Left cardiac atrium (tissue), 4 donors: ENCODE data around the gene SDK1. TPM values are rescaled to one million over a fixed set of nuclear protein-coding genes. Genes with fewer than 3 reads are reported as not detected.
"Not testable (repeated sequence)": the region's sequence is repeated elsewhere in the genome, so short reads cannot be mapped to it uniquely, and the experiment has no call there.

Experiments
- ATAC-seq, 2 donors: fragments of 200-7000 bp; cut with Tn5 transposase; one replicate each; pipeline ENCODE4 v1.9.1; 2020; ENCODE audit warnings: mild to moderate bottlenecking in 2 of 2, moderate library complexity in 2 of 2
- DNase-seq: peaks from one replicate; pipeline ENCODE4 v3.0.0-alpha.2; 2020
- intact Hi-C, 2 donors: fragments of 100-400 bp; cut with DNase I; formaldehyde crosslinking; loops; one replicate each; pipeline versions ENCODE4 v1.14.1 to v1.15.1; 2022 to 2023
- total RNA-seq, 2 donors: library from RNA; stranded (reverse); fragmentation: NEBNext Ultra II Directional; extraction: Animal tissue kit (Norgen Biotek cat#: 25700); gene quantifications; one replicate each; pipeline ENCODE4 v1.2.1, GENCODE V29; 2021
- donor health status: DM: no; HTN: yes; CAD: no.
- donor health status: DM: no; HTN: yes; CAD: no; lungs with severe emphysema.
- donor health status: DM: yes; HTN: yes; CAD: no.
- donor health status: Dilated cardiomyopathy.

Gene SDK1
- total RNA-seq, 2 donors from 2014 or later = 2.0 to 2.8 TPM

DNA sequence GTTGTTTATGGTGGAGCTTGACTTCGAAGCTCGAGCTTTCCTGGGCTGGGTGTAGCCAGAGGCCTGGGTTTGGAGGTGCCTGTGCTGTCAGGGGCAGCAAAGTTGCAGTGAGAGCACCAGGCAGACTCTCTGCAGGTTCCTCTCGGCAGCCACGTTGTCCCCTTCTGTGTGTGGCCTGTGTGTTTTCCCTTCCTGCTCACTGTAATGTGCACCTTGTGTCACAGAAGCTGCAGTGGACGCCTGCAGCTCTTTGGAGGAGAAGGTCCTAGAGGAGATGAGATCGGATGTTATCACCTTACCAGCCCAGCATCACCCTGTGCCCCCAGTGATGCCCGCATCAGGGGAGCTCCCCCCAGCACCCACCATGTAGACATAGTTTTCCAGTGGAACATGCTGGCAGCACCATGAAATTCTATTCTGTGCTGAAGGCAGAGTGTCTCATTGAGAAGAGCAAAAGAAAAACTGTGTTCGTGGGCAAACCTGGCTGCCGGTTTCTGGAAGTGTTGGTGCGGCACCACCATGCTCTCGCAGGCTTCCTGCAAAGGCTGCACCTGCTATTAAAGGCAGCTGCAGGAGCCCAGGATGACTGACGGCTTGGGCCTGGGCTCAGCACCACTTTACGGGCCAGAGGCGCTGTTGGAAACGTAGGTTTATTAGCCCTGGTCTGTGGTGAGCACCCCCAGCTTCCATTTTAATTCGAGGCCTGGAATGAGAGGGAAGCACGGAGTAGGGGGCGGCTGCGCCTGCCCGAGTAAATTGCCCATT, 771.3 kb downstream of the SDK1 start:
- no peak for DNase-seq
- no peak for ATAC-seq
- intact Hi-C loops = no loop called here

DNA sequence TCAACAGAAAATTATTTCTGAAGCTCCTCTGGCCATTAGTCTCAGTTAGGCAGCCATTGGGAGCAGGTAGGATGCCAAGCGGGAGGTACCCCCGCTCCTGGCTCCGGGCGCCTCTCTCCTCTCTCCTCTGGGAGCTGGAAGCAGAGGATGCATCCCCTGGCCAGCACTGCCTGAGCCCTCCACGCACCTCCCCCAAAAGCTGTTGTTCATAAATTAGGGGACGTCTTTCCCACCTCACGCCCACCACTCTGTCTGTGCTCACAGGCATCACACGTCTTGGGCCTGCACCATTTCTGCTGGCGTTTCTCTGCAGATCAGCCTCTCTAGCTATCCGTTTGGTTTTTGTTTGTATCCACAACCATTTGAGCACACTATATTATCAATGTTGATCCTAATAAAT, 772.0 kb downstream of the SDK1 start:
- DNase-seq (no peak), ATAC-seq (no peak)
- intact Hi-C loops = no loop called here

DNA sequence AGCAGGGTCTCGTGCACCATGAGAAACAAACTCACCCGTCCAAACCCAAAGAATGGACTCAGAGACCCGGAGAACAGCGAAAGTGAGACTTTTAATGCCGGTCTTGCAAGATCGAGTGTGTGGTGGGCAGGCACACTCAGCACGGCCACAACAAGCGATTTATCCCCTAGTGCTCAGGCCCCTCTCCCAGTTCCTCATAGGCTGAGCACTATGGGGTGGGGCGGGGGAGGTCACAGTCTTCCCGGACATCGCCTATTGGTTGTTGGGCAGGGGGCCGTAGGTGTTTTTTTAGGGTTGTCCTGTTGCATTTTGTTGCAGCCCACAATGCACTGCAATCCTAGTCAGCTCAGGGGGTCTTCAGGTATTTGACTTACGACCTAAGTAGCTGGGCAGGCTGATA, 772.7 kb downstream of the SDK1 start:
- DNase-seq (no peak), ATAC-seq (no peak)
- intact Hi-C loops = no loop called here

DNA sequence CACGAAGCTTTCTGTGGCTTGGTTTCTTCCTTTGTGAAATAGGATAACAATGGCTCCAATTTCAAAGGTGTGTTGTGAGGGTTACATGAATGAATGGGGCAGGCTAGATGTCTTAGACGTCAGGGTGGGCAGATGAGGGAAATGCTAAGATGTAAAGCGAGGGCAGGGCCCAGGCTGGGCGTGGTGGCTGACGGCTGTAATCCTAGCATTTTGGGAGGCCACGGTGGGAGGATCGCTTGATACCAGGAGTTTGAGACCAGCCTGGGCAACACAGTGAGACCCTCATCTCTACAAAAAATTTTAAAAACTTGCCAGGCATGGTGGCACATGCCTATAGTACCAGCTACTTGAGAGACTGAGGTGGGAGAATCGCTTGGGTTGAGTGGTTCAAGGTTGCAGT, 773.4 kb downstream of the SDK1 start:
- ATAC-seq (no peak), DNase-seq (no peak)
- intact Hi-C loops = no loop called here

DNA sequence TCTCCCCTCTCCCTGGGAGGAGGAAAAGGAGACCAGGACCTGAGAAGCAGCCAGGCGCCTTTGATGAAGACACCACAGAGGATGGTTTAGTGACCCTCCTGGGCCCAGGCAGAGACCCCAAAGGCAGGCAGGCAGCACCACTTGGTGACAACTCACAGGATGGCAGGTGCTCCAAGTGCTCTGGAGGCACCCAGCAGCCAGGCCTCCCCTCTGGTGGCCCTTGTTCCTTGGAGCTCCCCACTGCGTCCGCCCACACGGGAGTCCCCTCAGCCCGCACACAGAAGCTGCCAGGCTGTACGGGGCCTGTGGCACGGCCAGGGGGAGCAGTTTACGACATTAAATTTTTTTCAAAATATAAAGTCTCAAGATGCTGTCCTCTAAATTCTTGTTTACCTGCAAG, 773.9 kb downstream of the SDK1 start:
- no peak for DNase-seq
- intact Hi-C loops = no loop called here
- ATAC-seq = no peak

DNA sequence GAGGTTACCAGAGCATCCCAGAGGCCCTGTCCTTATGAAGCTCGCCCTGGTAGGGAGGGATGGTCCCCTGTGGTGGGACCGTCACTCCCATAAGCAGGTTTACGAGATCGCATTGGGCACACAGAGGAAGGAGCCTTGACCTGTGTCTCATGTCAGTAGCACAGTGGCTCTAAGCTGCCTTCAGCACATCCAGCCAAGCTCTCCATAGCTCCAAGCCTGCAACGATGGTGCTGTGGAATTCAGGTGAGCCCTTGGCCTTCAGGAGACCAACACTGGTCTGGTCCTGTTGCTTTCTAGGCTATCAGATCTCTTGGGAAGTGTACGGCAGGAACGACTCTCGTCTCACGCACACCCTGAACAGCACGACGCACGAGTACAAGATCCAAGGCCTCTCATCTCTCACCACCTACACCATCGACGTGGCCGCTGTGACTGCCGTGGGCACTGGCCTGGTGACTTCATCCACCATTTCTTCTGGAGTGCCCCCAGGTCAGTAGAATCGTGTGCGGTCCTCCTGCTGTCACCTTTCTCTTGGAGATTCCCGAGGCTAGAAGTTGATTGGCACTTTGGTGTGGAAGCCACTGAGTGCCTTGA, 775.7 kb downstream of the SDK1 start:
- DNase-seq (no peak), ATAC-seq (no peak)
- intact Hi-C loops = no loop called here

DNA sequence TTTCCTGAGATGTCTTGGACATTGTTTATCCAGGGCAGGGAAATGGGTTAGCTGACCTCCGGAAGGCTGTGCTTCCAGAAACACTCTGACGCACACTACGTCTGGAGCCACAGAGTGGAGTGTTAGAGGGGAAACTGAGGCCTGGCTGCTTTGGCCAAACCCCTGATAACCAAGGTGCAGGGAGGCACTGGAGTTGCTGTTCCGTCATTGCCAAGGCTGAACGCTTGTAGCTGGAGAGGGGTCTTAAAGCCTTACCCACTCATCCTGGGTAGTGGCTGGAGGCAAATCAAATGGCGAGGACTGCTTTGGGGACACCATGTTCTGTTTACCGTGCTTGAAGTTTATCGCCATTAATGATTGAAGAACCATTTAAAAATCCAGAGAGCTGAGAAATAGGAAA, 776.9 kb downstream of the SDK1 start:
- DNase-seq = no peak
- intact Hi-C loops = no loop called here
- ATAC-seq = no peak

DNA sequence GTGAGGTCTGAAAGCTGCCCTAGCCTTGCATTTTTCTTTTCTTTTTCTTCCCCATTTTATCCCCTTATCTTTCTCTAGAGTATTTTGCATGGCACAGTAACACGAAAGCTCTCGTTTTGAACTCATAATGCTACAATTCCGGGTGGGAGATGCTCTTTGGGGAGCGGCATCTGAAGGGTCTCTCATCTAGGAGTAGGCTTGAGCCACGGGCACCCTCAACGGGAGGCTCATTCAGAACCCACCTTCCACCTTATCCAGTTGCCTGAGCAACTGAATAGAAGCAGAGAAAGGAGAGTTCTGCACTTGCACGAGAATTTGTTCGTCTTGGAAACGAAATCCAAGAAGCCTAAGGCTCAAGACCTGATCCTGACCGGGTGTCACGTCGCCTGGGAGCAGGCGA, 777.5 kb downstream of the SDK1 start:
- DNase-seq = no peak
- intact Hi-C loops = no loop called here
- ATAC-seq = no peak

DNA sequence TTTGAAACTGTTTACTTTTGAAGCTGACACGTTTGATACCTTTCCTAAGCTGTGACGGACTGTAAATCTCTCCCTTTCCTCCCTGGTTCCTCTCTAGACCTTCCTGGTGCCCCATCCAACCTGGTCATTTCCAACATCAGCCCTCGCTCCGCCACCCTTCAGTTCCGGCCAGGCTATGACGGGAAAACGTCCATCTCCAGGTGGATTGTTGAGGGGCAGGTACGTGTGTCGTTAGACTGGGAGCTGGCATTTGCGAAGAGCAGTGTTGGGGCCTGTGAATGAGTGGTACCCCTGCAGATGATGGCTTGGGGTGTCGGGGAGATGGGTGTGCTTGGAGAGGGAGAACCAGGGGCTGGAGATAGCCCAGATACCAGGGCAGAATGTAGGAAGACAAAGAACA, 778.3 kb downstream of the SDK1 start:
- no peak for ATAC-seq
- intact Hi-C loops = no loop called here
- no peak for DNase-seq

DNA sequence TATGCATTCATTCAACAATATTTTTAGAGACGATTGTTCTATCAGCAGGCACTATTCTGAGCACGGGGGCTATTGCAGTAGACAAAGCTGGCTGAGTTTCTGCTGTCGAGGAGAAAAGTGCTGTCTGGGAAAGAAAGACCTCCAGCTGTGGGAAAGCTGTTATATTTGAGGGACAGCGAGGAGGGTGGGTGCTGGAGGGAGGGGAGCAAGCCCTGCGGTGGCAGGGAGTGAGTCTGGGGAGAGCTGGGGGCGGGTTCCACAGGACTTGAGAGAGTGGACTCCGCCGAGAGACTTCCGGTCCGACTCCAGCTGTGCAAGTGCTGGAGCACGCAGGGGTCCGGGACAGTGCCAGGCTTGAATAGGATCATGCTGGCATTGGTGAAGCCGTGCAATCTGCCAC, 778.9 kb downstream of the SDK1 start:
- no peak for DNase-seq
- ATAC-seq = no peak
- intact Hi-C loops = no loop called here

DNA sequence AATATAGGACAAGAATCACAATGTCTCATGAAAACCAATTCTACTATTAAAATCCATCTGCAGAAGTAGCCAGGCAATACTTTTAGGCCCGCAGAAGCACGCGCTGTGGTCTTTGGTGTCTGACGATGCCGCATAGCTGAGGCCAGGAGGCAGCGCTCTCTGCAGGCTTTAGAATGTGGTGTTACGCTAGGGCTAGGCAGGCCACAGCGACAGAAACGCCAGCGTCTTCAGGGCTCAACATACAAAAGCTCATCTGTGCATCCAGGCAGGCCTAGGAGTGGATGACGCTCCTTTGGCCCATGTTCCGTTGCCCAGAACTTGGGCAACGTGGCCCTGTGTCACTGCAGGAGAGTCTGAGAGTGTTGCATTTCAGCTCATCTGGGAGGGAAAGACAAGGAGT, 779.9 kb downstream of the SDK1 start:
- intact Hi-C loops = no loop called here
- no peak for DNase-seq
- ATAC-seq = no peak

DNA sequence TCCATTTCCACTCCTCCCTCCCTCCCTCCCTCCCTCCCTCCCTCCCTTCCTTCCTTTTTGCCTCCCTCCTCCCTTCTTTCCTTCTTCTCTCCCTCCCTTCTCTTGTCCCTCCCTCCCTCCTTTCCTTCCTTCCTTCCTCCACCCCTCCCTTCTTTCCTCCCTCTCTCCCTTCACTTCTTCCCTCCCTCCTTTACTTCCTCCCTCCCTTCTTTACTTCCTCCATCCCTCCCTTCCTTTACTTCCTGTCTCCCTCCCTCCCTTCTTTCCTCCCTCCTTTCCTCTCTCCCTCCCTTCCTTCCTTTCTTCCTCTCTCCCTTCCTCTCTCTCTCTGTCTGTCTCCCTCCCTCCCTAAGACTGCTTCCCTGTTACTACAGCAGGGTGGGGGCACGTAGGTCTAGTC, 782.5 kb downstream of the SDK1 start:
- intact Hi-C loops = no loop called here
- ATAC-seq (no peak), DNase-seq (no peak)

DNA sequence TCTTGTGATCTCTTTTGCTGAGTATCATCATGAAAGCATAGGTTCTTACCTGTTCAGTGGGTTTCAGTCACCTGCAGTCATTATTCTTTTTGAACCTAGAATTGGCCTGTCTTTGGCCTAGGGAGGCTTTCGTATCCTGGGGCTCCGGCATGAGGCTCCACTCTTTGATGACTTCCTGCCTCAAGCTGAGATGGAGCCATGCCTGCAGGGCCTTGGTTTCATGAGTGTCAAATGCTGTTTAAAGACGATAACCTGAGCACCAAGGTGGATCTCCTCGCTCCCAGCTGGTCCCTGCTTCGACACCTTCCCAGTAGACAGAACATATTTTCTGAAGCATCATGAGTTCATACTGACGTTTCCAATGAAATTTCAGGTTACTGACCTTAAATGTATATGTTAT, 783.2 kb downstream of the SDK1 start:
- ATAC-seq (no peak), DNase-seq (no peak)
- intact Hi-C loops = no loop called here

DNA sequence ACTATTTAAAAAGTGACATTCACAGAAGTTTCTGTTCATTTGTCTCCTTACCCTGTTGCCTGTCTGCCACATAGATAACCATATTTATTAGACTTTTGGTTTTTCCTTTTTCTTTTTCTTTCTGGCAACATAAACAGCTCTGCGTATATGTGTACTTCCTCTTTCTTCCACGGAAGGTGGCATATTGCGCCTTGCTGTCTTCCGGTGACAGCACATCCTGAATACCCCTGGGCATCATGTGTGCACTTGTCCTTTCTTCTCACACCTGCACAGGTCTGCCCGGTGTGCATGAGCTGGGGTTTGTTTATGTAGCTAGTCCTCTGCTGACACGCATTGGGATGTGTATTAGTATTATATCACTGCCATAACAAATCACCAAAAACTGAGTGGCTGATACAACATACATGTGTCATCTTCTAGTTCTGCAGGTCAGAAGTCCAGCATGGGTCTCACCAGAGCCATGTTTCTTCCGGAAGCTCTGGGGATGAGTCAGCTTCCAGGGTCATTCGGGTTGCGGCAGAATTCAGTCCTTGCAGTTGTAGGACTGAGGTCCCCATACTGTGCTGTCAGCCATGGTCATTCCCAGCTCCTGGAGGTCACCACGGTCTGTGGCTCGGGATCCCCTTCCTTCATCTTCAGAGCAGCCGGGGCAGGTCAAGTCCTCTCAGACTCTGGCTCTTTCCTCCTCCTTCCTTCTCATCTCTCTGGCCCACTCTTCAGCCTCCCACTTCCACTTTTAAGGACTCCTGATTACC, 785.1 kb downstream of the SDK1 start:
- intact Hi-C loops = no loop called here
- DNase-seq (no peak), ATAC-seq (no peak)

DNA sequence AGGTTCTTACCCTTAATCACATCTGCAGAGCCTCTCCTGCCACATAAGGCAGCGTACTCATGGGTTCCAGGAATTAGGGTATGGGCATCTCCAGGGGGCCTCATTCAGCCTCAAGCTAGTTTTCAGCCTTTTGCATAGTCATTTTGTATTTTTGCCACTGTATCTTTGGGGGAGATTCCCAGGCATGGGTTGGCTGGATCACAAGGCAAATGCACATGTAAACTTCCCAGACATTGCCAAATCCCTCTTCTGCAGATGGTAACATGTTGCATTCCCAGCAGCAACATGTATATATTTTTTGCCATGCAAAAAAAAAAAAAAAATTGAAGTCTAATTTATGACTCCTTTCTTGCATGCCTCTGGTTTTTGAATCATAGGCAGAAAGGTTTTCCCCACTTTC, 785.7 kb downstream of the SDK1 start:
- intact Hi-C loops = no loop called here
- ATAC-seq (no peak), DNase-seq (no peak)

DNA sequence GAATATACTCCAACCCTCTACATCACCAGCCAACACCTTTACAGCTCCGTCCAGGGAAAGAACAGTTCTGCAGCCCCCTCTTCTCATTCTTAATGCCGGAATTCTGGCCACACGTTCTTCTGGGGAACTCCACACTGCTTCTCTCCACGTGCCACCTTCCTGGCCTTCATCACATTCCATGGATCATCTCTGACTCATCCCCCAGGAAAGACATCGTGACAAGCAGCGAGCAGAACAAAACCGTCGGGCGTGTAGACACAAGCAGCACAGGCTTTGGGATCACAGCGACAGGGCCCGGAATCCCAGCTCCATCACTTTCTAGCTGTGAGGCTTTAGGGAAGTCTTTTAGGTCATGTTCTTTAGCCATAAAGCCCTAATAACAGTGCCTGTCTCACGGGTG, 790.7 kb downstream of the SDK1 start:
- ATAC-seq (no peak), DNase-seq (no peak)
- intact Hi-C loops = no loop called here

DNA sequence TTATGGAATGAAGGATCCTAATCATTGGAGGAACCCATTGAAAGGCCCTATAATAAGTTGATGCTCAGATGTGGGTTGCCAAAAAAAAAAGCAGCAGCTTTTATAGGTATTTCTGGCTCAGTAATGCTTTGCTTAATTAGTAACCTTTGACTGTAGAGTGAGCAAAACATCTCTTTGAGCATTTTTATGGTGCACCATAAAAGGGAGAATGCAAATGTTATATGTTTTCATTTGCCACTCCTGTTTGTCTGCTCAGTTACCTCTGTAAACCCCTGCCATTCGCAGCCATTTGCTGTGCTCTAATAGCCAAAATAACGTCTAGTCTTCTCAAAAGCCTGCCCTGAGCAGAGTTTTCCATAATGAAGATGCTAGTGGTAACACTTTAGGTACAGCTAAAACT, 792.0 kb downstream of the SDK1 start:
- ATAC-seq (no peak), DNase-seq (no peak)
- intact Hi-C loops = no loop called here

DNA sequence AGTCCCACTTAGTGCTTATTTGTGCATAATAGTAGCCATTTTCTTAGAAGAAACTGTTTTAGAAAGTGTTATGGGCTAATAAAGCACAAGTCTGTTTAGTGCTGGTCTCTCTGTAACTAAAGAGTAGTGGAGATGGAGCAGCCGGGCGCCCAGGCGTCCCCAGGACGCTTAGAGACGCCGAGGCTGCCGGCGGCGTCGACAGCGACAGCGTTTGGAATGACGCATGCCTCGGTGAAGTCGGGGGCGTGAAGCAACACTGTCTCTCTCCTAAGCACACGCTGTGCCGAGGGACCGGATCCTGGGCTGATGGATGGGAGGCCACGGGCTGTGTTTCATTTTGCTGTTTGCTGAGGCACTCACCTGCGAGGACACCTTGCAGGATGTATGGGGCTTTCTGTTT, 792.4 kb downstream of the SDK1 start:
- DNase-seq (no peak), ATAC-seq (no peak)
- intact Hi-C loops = no loop called here

DNA sequence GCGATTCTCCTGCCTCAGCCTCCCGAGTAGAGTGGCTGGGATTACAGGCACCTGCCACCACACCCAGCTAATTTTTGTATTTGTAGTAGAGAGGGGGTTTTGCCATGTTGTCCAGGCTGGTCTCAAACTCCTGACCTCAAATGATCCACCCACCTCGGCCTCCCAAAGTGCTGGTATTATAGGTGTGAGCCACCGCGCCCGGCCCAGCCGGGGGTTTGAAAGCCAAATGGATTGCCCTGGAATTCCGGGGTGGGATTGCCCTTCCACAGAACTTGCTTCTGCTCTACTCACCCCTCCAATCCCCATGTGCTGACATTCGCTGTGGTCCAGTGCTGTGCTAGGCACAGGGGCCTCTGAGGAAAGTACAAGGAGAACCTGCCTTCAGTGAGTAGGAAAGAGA, 793.1 kb downstream of the SDK1 start:
- ATAC-seq, intact Hi-C loops, DNase-seq: not testable (repeated sequence)

DNA sequence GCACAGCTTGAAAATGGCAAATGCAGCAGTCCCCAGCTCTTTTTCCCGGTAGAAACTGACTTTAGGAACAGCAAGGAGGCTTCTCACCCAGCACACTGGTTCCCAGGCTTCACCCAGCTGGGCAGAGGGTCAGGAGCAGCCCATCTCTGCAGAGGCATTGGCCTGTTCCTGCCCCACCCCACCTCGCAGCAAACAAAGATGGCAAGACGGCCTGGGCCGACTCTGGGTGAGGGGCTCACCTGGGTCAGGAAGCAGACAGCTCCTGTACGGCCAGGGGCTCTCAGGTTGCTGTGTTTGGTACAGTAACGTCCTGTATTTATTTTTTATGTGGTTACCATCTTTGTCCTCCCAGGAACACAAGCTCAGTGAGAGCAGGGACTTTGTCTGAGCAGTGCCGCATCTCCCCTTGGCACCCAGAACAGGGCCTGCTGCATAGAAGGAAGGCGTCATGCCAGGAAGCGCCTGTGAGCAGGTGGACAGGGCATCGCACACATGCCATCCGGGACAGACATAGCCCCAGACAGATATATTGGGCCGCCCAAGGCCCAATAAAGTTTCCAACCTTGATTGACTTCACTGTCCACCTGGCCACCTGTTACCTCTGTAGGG, 796.1 kb downstream of the SDK1 start:
- intact Hi-C loops = no loop called here
- DNase-seq (no peak), ATAC-seq (no peak)
